ENCODE measurements around the gene NTM. TPM values are rescaled to one million over a fixed set of nuclear protein-coding genes. Genes with fewer than 3 reads are reported as not detected.

Gene NTM
- total RNA-seq, 4 donors from 2014 or later = 1.4 to 2.8 (median 1.7) TPM

DNA sequence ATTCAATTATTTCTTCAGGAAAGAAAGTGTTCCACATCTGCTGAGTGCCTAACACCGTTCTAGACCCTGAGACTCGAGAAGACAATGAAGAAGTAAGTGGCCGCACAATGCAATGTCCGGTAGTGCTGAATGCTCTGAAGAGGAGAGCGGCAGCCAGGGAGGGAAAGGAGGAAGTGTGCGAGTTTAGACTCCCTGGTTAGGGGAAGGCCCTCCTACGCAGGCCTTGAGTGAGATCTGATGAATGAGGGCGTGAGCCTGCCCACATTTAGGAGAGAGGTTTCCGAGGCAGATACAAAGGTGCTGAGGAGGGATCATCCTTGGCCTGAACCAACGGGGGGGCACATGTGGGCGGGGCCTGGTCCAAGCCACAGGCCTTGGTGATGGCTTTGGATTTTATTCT is 558.6 kb downstream of the NTM start:
- Histone ChIP-seq H3K27me3 (no peaks in the 10 kb centered on the region), H3K4me3 (no peak overlapping the region), H3K36me3 (no peaks in the 10 kb centered on the region), H3K27ac (no peak overlapping the region), H3K9me3 (no peaks in the 10 kb centered on the region), H3K4me1 (peaks cover 0 to under 1% (median 0%) of the 10 kb centered on the region in 4 donors)
- no peak for TF ChIP-seq POLR2A (IDR thresholded peaks at IDR 0.05)
- DNase-seq = no peak

DNA sequence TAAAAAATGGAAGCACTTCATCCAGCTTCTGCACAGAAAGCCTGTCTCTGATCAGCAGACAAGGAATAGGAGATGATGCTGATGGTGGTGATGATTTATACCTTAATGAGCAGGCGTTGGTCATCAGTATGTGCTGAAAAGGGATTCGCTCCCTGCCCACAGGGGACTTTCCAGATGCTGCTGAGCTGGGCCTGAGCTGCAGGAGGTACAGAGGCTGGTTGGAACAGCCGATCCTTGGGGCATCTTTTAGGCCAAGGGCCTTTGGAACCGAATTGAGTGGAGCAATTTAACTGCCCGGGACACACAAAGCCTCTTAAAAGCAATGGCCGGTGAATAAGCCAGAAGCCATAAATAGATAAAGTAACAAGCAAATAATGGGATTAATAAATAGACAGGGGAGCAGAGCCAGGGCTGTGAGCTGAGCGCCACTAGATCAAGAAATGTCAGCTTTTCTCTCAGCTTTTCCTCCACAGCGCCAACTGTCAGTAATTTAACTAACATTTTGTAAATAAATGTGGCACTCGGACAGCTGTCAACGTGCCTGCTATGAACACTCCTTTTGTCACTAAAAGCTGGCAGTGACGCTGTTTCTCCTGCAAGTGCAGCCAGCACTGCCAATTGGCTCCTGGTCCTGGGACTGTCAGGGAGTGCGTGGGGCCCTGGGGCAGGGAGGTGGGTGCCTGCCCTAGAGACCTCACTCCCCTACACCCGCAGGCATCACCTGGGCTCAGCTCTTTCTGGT is 562.3 kb downstream of the NTM start:
- H3K4me1 ChIP-seq = no peaks in the 10 kb centered on the region
- no peak for DNase-seq
- TF ChIP-seq POLR2A (IDR thresholded peaks at IDR 0.05) (no peak), CTCF (IDR thresholded peaks at IDR 0.05) (no peak)
- no peak overlapping the region for H3K4me3 ChIP-seq
- H3K27ac ChIP-seq = no peak overlapping the region
- no peaks in the 10 kb centered on the region for H3K36me3 ChIP-seq
- no peaks in the 10 kb centered on the region for H3K27me3 ChIP-seq
- no peaks in the 10 kb centered on the region for H3K9me3 ChIP-seq

DNA sequence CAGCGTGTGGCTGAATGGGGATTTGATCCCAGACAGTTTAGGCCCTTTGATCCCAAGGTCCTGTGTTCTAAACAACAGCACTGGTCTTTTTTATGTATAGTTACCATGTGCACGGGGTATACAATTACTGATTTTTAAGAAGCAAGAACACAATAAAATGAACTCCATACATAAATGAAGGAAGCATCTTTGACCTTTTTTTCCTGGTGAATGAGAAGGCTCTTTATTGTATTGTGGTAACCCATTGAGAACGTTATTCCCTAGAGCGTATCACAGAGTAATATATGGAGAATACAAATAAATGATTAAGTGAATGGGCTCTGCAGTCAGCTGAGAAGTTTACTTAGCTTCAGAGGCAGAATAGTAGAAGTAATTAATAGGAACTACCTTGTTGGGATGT is 563.6 kb downstream of the NTM start:
- DNase-seq = no peak
- Histone ChIP-seq H3K4me3 (no peak overlapping the region), H3K36me3 (no peaks in the 10 kb centered on the region), H3K4me1 (no peaks in the 10 kb centered on the region), H3K27me3 (no peaks in the 10 kb centered on the region), H3K27ac (no peak overlapping the region), H3K9me3 (no peaks in the 10 kb centered on the region)
- no peak for TF ChIP-seq POLR2A (IDR thresholded peaks at IDR 0.05)
- no peak for TF ChIP-seq CTCF (IDR thresholded peaks at IDR 0.05)

- H3K36me3 ChIP-seq = no peaks in the 10 kb centered on the region
- no peak for DNase-seq
- no peak overlapping the region for H3K4me3 ChIP-seq
- no peaks in the 10 kb centered on the region for H3K4me1 ChIP-seq
- H3K27me3 ChIP-seq = no peaks in the 10 kb centered on the region
- H3K9me3 ChIP-seq = no peaks in the 10 kb centered on the region
- no peak for TF ChIP-seq POLR2A (IDR thresholded peaks at IDR 0.05)
- no peak for TF ChIP-seq CTCF (IDR thresholded peaks at IDR 0.05)
- H3K27ac ChIP-seq = no peak overlapping the region
Measured at GRCh38 chr11:131938351-131938751, 567.9 kb downstream of the NTM start.

DNA sequence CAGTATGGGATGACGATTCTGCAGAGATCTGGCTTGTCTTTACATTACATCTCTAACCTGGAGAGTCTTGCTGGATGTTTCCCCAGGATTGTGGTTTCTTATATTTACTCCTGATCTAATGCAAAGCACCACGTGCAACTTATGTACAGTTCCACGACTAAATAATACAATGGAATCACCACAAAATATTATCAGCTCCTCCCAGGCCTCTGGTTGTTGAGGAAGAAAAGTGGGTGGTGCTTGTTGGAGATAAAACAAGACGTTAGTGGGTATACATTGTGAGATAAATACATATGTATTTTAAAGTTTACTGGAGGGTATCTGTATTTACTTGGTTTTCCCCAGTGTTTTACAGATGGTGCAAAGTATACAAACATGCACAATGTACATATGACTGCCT is 569.7 kb downstream of the NTM start:
- Histone ChIP-seq H3K4me3 (no peak overlapping the region), H3K36me3 (no peaks in the 10 kb centered on the region), H3K27ac (no peak overlapping the region), H3K4me1 (no peaks in the 10 kb centered on the region), H3K27me3 (no peaks in the 10 kb centered on the region), H3K9me3 (no peaks in the 10 kb centered on the region)
- TF ChIP-seq CTCF (IDR thresholded peaks at IDR 0.05) (no peak), POLR2A (IDR thresholded peaks at IDR 0.05) (no peak)
- DNase-seq = no peak

- Histone ChIP-seq H3K4me3 (no peak overlapping the region), H3K36me3 (no peaks in the 10 kb centered on the region), H3K27ac (no peak overlapping the region), H3K9me3 (no peaks in the 10 kb centered on the region), H3K4me1 (no peaks in the 10 kb centered on the region), H3K27me3 (no peaks in the 10 kb centered on the region)
- TF ChIP-seq POLR2A (IDR thresholded peaks at IDR 0.05) = no peak
- TF ChIP-seq CTCF (IDR thresholded peaks at IDR 0.05) = no peak
- no peak for DNase-seq
Measured at GRCh38 chr11:131942878-131943277, 572.5 kb downstream of the NTM start.

All from Peyer's patch (tissue), 4 donors.